Adrenal gland (tissue), 12 donors: ENCODE results near the gene LMBRD2. TPM values are rescaled to one million over a fixed set of nuclear protein-coding genes. Genes with fewer than 3 reads are reported as not detected.

Experiments
- DNase-seq, 7 donors: peaks; one replicate each; pipeline ENCODE4 v3.0.0-alpha.2; 2019 to 2020
- H3K27ac ChIP-seq, 5 donors: fragments of 200-600 bp; sonication (generic) in 4 of 5; 1 replicate in 3 of 5; 2 replicates in 2 of 5; pipeline versions ENCODE4 v1.5.1 to v1.8.0; 2016 to 2020; ENCODE audit warnings: mild to moderate bottlenecking in 1 of 5
- H3K27me3 ChIP-seq: fragments of 200-600 bp; 2 replicates; pipeline ENCODE4 v1.8.0; 2021
- H3K36me3 ChIP-seq, 2 donors: fragments of 200-600 bp; replicated peaks in 1 of 2; 1 replicate in 1 of 2; 2 replicates in 1 of 2; pipeline versions ENCODE4 v1.5.1 to v1.8.0; 2018 to 2022
- H3K4me1 ChIP-seq, 2 donors: fragments of 200-600 bp; replicated peaks in 1 of 2; 1 replicate in 1 of 2; 2 replicates in 1 of 2; pipeline versions ENCODE4 v1.5.1 to v1.8.0; 2018 to 2021
- H3K4me3 ChIP-seq, 4 donors: fragments of 200-600 bp; sonication (generic) in 3 of 4; one replicate each; pipeline ENCODE4 v1.5.1; 2016 to 2018
- H3K9me3 ChIP-seq, 3 donors: fragments of 200-600 bp; sonication (generic) in 1 of 3; replicated peaks in 1 of 3; 1 replicate in 2 of 3; 2 replicates in 1 of 3; pipeline versions ENCODE4 v1.5.1 to v1.8.0; 2016 to 2021
- POLR2A ChIP-seq, 2 donors: fragments of 450-650 bp; IDR thresholded peaks; one replicate each; pipeline ENCODE4 v1.6.1; 2017; ENCODE audit warnings: antibody characterized with exemption in 2 of 2, mild to moderate bottlenecking in 2 of 2, moderate library complexity in 1 of 2
- WGBS, 4 donors: extraction: QIAGEN DNeasy Blood & Tissue Kit in 2 of 4; methylation state at CpG; one replicate each; pipeline versions ENCODE4 v1.1.5 to v1.1.7; 2013 to 2017; 5-methylcytosine and 5-hydroxymethylcytosine counted together
- intact Hi-C, 2 donors: fragments of 100-400 bp; cut with DNase I; formaldehyde crosslinking; loops; one replicate each; pipeline versions ENCODE4 v1.14.1 to v1.15.0; 2022 to 2023
- polyA plus RNA-seq, 3 donors: library from polyadenylated mRNA; stranded (reverse); fragments of 200-250 nt in 2 of 3; fragments of 350-450 nt in 1 of 3; fragmentation: Illumina TruSeq in 1 of 3; extraction: RNeasy Lipid Tissue Mini Kit (QIAGEN cat#74804) in 1 of 3; gene quantifications; one replicate each; pipeline ENCODE4 v1.2.3, GENCODE V29; 2013 to 2014
- total RNA-seq, 9 donors: library from RNA; depleted of rRNA in 4 of 9; stranded (reverse); fragments of >200 nt in 4 of 9; fragments of 120-200 nt in 1 of 9; fragmentation: NEBNext Ultra II Directional in 1 of 9; extraction: Animal tissue kit (Norgen Biotek cat#: 25700) in 1 of 9; gene quantifications; one replicate each; pipeline versions ENCODE4 v1.1.0 to v1.2.4, GENCODE V29; 2013 to 2023
- TF ChIP-seq, protein P1 (sequence below), 6 experiments: fragments of 450-650 bp in 4 of 6; fragments of 200-600 bp in 2 of 6; sonication (generic) in 1 of 6; IDR thresholded peaks; 1 replicate in 5 of 6; 2 replicates in 1 of 6; pipeline versions ENCODE4 v1.5.1 to v1.8.0; 2016 to 2021; ENCODE audit warnings: antibody characterized with exemption in 6 of 6, mild to moderate bottlenecking in 2 of 6, moderate library complexity in 1 of 6
- donor health status: healthy with polysubstance abuse.
- donor health status: Bipolar disorder and iron deficiency.
- donor health status: DM: yes; HTN: yes; CAD: no.
- donor health status: DM: no; HTN: no; CAD: no.
- donor health status: DM: no; HTN: no; CAD: no.
- donor health status: DM: yes; HTN: yes; CAD: no.

LMBRD2 gene
- total and polyA plus RNA-seq, 12 donors: 2.3 to 30.1 (median 15.1) TPM

DNA sequence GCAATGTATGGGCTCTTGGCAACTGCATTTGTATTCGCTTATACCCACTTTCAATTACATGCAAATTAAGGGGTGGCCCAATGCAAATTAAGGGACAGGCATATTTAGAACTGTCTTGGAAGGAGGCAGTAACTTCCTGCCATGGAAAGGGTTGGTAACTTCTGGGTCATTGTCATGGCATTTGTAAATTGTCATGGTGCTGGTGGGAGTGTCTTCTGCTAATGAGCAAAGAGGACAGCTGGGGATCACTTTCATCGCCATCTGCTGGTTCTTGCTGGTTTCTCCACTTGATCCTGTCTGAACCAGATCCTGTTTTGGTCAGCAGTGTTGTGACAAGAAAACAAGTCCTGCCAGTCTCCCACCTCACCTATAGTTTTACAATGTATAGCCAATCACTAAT, 61.7 kb downstream of the LMBRD2 start:
- WGBS, 4 donors: 55 to 80% (median 70%) methylated on average over 2 of the region's 2 CpGs
- H3K4me3 ChIP-seq: no peak overlapping the region
- H3K4me1 ChIP-seq: no peaks in the 10 kb centered on the region
- H3K36me3 ChIP-seq: no peaks in the 10 kb centered on the region
- no peaks in the 10 kb centered on the region for H3K27me3 ChIP-seq
- H3K27ac ChIP-seq: no peak overlapping the region
- no peaks in the 10 kb centered on the region for H3K9me3 ChIP-seq
- TF ChIP-seq POLR2A (IDR thresholded peaks at IDR 0.05): no peak
- TF ChIP-seq, protein P1, sequence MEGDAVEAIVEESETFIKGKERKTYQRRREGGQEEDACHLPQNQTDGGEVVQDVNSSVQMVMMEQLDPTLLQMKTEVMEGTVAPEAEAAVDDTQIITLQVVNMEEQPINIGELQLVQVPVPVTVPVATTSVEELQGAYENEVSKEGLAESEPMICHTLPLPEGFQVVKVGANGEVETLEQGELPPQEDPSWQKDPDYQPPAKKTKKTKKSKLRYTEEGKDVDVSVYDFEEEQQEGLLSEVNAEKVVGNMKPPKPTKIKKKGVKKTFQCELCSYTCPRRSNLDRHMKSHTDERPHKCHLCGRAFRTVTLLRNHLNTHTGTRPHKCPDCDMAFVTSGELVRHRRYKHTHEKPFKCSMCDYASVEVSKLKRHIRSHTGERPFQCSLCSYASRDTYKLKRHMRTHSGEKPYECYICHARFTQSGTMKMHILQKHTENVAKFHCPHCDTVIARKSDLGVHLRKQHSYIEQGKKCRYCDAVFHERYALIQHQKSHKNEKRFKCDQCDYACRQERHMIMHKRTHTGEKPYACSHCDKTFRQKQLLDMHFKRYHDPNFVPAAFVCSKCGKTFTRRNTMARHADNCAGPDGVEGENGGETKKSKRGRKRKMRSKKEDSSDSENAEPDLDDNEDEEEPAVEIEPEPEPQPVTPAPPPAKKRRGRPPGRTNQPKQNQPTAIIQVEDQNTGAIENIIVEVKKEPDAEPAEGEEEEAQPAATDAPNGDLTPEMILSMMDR (IDR thresholded peaks at IDR 0.05): peak in 2 of 6 experiments; percentile 29
- intact Hi-C loops: no loop called here
- peak in 2 of 7 donors; percentile 12 to 22 for DNase-seq

DNA sequence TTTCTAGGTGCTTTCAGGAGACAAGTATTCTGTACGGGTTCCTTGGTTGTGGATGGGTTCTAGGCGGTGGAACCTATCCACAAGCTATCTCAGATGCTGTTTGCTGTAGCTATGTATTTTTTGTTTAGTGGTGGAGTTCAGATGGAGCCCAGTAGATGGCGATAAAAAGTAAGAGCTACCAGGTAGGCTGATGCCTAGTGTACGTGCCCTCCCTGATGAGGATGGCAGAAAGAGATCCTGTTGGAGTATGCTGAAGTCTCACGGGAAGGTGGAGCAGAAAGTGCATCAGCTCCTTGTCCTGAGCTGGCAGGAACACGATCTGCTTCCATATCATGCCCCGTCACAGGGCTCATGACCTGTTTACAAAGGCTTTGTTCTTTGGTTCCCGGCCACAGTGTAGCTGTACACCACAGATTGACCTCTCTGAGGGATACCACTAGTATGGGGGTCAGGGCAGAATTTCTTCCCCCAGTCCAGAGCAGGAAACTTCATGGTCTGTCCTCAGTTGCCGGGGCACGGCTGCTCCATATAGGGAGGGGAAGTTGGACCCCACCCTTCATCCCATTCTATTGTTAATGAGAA, 72.4 kb downstream of the LMBRD2 start:
- Histone ChIP-seq H3K27me3 (no peaks in the 10 kb centered on the region), H3K4me3 (no peak overlapping the region), H3K27ac (no peak overlapping the region), H3K9me3 (no peaks in the 10 kb centered on the region), H3K4me1 (no peaks in the 10 kb centered on the region), H3K36me3 (no peaks in the 10 kb centered on the region)
- peak in 6 of 7 donors; percentile 13 to 55 (median 26) for DNase-seq
- TF ChIP-seq, protein P1 (IDR thresholded peaks at IDR 0.05): peak; percentile 42 to 63 (median 56)
- TF ChIP-seq POLR2A (IDR thresholded peaks at IDR 0.05): no peak
- WGBS, 4 donors: 22 to 30% (median 28%) methylated on average over 10 of the region's 10 CpGs
- intact Hi-C loops: no loop called here

DNA sequence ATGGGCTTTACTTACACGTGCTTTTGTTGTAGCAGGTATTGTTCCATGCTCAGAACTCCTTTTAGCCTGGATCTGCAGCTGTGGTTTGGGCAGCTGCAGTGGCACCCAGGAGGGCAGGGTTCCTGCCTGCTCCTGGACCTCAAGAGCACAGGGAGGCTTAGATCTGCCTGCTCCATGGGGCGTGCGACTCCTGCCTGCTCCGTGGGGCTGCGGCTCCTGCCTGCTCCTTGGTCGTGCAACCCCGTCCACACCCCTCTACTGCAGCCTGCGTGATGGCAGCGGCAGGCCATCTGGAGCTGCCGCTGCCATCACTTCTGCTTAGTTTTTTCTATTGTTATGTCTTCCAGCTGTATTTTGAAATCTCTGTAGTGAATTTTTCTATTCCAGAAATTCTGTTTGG, 73.3 kb downstream of the LMBRD2 start:
- TF ChIP-seq, protein P1 (IDR thresholded peaks at IDR 0.05): no peak
- no peak for TF ChIP-seq POLR2A (IDR thresholded peaks at IDR 0.05)
- 71 to 79% (median 72%) methylated on average over 8 to 10 of the region's 10 CpGs for WGBS, 4 donors
- DNase-seq: no peak
- no peaks in the 10 kb centered on the region for H3K9me3 ChIP-seq
- no peaks in the 10 kb centered on the region for H3K4me1 ChIP-seq
- no peak overlapping the region for H3K27ac ChIP-seq
- no peaks in the 10 kb centered on the region for H3K36me3 ChIP-seq
- intact Hi-C loops: no loop called here
- H3K4me3 ChIP-seq: no peak overlapping the region
- H3K27me3 ChIP-seq: no peaks in the 10 kb centered on the region

DNA sequence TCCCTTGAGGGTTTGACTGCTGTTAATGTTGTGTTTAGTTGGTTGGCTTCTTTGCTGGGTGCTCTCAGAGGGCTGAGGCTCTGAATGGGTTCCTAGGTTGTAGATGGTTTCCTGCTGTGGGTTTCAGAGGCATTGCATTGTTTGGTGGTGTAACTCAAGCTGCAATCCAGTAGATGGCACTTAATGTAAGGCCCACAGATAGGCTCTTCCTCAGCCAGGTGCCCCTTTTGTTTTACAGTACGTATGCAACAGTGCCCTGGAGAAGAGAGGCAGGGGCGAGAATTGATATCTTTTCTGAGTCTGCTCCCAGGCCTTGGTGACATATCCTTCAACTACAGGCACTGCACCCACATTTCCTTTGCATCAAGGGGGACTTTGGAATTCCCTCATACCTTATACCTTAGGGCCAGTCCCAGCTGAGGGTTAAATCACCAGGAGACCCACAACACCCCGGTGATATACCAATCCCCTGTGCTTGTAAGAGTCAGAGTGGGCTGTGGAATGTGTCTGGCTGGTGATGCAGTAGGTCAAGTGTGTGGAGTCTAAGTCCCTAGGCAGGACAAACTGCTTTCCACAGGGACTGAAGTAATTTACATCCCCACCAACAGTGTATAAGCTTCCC, 78.0 kb downstream of the LMBRD2 start:
- Histone ChIP-seq H3K27me3 (no peaks in the 10 kb centered on the region), H3K4me3 (no peak overlapping the region), H3K4me1 (no peaks in the 10 kb centered on the region), H3K27ac (no peak overlapping the region), H3K36me3 (no peaks in the 10 kb centered on the region), H3K9me3 (no peaks in the 10 kb centered on the region)
- DNase-seq: no peak
- intact Hi-C loops: no loop called here
- TF ChIP-seq POLR2A (IDR thresholded peaks at IDR 0.05): no peak
- TF ChIP-seq, protein P1 (IDR thresholded peaks at IDR 0.05): no peak
- WGBS, 4 donors: 72 to 95% (median 79%) methylated on average over 2 to 3 of the region's 3 CpGs
